HG03432 (cell line): ENCODE results near the gene PTGER1.

Experiments used
- ATAC-seq: cut with Tn5 transposase; IDR thresholded peaks from one replicate; pipeline ENCODE4 v1.9.1; 2021; ENCODE audit warnings: mild to moderate bottlenecking, moderate library complexity; ENCODE audit not compliant: unreplicated experiment

Gene PTGER1

DNA sequence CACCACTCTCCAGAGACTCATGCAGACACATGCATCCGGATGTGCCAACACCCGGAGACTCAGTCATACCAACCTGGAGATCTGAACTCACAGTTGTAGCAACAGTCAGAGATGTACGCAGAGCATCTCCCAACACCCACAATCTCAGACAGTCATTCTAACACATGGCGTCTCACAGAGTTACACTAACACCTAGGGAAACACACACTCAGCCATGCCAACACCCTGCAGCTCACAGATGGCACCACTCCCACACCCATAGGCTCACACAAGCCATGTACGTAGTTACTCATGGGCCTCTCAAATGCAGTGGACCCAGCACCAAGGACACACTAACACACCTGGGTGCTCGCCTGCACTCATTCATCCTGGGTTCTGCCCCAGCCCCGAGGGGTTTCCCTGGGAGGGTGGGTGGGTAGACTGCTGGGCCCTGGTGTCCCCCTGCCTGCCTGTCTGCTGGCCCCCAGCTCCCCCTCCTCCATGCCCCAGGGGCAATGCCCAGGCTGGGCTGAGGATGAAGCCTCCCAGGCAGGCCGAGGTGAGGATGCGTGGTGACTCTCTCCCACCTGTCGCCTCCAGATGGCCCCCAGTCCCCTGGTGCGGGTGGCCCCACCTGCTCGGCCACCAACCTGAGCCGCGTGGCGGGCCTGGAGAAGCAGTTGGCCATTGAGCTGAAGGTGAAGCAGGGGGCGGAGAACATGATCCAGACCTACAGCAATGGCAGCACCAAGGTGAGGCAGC lies 32.1 kb downstream of the PTGER1 start:
- no peak for ATAC-seq

DNA sequence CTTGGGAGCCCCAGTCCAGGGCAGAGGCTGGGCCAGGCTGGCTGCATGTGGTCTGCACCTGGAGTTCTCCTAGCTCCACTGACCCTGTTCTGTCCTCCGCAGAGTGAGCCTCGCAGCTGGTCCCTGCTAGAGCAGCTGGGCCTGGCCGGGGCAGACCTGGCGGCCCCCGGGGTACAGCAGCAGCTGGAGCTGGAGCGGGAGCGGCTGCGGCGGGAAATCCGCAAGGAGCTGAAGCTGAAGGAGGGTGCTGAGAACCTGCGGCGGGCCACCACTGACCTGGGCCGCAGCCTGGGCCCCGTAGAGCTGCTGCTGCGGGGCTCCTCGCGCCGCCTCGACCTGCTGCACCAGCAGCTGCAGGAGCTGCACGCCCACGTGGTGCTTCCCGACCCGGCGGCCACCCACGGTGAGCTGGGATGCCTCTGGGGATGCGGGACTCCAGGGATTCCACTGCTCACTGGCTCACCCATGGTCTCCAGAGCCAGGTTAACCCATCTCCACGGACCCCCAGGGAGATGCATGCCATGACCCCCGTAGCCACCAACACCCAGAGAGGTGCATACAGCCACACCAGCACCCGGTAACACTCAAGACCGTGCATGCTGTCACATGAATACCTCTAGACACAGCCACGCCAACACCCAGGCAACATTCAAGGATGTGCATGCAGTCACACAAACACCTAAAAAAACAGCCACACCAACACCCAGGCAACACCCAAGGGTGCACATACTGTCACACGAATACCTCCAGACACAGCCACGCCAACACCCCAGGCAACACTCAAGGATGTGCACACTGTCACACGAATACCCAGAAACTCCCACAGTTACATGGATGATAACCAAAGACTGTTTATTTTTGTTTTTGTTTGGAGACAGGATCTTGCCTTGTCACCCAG lies 33.9 kb downstream of the PTGER1 start:
- no peak for ATAC-seq

DNA sequence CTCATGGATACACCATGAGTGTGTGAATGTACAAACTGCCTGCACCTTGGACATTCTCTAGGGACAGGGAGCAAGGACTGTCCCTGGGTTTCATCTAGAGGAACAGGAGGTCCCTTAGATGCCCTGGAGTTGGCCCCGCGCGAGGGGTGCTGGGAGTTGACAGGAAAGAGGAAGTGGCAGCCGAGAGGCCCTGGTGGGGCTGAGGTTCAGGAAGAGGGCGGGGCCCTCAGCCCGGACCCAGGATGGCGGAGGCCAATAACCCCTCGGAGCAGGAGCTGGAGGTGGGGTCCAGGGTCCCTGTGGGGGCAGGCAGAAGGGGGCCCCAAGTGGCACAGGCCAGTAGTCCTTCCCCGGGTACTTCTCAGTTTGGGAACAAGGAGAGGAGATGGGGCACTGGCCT lies 35.1 kb downstream of the PTGER1 start:
- peak; percentile 82 for ATAC-seq

DNA sequence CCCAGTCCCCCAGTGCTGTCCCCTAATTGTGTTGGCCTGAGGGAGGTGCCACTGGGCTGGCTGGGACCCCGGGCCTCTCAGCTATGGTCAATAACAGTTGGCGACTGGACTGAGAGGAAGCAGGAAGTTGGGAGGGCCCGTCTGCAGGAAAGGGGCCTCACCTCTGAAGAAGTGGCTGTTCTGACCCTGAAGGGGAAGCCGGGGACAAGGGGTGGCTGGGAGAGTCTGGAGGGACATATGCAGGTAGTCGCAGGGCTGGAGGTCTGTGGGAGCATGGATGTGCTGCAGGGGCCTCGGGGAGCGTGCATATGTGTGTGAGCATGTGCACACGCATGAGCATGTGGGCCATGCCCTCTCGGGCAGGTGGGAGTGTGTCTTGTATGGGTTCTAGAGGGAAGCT lies 36.1 kb downstream of the PTGER1 start:
- no peak for ATAC-seq

DNA sequence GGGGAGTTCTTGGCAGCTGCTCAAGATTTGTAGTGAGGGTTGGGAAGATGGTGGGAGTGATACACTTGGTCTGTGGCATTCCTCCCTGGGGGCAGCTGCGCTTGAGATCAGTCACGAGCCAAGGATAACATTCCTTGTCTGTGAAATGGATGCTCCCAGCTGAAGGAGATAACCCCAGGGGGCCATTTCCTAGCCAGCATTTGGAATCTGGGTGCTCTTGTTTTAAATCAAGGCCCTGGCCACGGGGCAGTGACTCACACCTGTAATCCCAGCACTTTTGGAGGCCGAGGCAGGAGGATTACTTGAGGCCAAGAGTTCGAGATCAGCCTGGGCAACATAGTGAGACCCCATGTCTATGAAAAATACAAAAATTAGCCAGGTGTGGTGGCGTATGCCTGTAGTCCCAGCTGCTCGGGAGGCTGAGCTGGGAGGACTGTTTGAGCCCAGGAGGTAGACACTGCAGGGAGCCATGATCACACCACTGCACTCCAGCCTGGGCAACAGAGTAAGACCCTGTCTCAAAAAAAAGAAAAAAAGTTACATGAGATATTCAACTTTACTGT lies 37.5 kb downstream of the PTGER1 start:
- no peak for ATAC-seq

DNA sequence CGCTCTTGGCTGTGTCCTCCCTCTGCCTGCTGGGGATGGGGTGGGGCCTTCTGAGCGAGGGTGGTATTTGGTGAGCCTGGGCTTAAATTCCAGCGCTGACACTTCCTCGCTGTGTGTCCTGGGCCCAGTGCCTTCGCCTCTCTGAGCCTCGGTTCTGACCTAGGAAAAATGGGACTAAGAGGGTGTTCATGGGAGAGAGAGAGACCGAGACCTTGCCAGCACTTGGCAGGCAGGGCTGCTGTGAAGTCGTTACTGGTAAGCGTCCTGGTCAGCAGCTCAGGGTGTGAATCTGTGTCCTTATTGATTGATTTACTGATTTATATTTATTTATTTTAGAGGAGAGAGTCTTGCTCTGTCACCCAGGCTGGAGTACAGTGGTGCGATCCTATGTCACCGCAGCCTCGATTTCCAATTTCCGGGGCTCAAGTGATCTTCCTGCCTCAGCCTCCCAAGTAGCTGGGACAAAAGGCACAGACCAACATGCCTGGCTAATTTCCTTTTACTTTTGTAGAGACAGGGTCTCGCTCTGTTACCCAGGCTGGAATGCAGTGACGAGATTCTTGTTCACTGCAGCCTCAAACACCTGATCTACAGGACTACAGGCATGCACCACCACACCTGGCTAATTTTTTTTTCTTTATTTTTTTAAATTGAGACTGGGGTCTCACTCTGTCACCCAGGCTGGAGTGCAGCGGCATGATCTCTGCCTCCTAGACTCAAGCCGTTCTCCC lies 39.7 kb downstream of the PTGER1 start:
- ATAC-seq = no peak

DNA sequence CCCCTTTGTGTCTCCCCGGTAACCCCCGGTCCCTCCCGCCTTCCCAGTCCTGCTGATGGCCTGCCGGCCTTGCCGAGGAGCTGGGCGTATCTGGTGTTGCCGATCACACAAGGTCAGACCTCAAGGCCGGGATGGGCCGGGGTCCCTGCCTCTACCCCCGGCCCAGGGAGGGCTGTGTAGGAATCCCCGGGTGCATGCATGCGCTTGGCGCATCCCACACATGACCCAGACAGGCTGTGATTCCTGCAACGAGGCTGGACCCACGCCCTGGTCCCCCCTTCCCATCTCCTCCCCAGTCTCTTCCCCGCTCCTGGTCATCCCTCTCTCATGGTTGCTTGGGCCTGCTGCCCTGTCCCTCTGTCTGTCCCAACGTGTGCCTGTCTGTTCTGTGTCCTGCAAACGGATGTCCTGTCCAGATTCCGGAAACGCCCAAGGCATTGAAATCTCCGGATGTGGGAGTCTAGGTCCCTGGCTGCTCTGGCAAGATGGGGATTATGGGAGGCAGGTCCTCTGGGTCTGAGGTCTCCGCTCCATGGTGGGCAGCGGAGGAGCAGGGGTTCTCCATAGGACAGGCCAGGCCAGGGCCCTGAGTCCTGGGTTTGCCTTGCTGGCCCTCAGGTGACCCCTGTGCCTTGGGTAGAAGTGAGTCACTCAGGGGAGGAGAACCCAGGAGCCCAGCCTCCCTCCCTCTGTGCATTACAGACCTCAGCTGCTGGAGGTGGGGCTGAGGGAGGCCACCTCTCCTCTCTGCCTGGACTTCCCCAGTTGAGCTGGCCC lies 40.4 kb downstream of the PTGER1 start:
- ATAC-seq = no peak

DNA sequence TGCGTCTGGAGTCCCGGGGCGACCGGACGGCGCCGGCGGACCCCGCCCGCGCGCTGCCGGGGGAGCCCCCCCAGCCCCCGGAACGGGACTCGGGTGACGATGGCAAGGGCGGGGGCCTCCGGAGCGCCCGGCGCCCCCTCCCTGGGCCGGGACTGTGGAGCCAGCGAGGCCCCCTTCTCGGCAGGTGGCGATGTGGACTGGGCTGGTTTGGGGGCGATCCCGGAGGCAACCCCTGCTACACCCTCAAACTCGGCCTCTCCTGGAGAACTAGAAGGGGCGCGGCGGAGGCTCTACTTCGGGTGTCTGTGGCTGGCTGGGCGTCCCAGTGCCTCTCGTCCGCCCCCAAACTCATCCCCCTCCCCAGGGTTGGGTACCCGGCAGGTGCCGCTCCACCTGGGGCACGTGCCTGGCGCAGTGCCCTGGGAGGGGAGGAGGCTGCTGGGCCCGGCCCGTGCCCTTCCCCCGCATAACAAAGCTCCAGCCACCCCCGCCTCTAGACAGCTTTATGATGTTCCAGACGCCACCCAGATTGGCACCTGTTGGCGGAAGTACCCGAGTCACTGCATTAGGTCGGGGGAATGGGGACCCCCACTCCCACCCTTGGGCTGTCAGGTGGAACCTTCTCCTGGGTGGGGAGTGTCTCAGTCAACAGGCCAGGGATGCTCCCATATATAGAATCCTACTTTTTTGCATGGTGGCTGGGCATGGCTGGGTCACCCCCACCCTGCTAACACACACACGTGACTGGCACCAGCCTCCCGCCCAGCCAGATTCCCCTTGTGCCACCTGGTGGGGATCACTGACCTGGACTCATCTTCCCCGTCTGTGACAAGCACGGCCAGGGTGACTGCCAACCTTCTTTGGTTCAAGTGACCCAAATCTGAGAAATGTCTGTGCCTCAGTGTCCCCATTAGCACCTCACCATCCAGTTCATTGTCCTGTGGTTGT lies 41.3 kb downstream of the PTGER1 start:
- peak; percentile 24 for ATAC-seq

DNA sequence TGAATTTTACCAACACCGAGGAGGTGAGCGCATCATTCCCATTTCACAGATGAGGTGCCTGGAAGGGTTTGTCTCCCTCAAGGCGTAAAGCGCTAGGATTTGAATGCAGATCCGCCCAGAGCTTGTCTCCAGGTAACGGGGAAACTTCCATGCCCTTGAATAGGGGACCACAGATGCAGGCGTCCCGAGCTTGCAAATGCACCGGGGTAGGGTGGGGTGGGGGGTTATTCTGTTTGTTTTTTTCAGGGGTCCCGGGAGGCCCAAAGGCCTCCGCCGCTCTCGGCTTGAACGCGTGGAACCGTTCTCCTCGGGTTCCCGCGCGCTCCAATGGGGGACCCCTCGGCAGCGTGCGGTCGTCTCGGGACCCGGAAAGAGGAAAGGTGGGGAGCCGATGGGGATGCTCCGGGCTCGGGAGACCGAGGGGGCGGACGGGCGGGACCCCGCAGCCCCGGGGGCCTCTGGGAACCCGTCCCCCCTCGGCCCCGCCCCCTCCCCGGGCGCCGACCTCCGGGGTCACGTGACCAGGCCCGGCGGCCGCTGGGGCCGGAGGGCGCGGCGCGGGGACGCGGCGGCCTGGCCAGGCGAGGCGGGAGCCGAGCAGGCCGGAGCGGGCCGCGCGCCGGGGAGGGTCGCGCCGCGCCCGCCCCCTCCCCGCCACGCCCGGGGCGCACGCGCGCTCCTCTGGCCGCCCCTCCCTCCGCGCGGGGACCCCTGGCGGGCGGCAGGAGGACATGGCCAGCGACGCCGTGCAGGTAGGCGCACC lies 42.2 kb downstream of the PTGER1 start, which contains the start of gene PKN1:
TSS of gene PKN1 (plus strand) at position 516 of the 763 bp plus-strand sequence. CDS start at position 732, 216 bp downstream.
- peak; percentile 62 for ATAC-seq

DNA sequence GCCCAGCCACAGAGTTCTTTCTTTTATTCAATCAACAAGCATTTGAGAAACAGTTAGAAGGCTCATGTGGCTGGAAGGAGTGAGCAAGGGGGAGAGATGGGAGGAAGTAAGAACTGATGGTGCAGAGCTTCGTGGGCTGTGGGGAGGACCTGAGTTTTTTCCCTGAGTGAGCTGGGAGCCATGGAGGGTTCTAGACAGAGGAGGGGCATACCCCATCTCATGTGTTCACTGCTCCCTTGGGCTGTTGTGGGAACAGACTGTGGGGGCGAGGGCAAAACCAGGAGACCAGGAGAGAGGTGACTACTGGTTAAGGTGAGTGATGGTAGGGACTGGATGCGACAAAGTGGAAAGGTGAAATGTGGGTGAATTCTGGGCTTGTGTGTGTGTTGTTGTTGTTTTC lies 44.4 kb downstream of the PTGER1 start:
- no peak for ATAC-seq

DNA sequence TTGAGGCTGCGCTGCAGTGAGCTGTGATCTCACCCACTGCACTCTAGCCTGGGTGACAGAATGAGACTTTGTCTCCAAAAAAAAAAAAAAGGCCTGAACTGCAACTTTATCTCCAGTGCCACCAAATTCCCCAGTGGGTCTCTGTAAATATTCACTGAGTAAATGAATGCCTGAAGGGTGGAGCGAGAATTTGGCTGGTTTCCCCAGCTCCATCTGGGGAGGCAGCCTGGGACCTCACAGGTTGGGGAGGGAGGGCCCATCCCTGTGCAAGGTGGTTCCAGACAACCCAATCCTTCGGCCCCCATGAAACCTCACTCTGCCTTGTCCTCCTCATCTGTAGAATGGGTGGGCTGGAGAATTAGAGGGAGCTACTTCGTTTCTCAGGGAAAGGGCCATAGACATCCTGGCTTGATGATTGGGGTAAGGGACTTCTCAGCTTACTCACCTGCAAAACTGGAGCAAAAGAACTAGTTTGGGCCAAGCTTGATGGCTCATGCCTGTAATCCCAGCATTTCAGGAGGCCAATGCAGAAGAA lies 46.2 kb downstream of the PTGER1 start:
- no peak for ATAC-seq

DNA sequence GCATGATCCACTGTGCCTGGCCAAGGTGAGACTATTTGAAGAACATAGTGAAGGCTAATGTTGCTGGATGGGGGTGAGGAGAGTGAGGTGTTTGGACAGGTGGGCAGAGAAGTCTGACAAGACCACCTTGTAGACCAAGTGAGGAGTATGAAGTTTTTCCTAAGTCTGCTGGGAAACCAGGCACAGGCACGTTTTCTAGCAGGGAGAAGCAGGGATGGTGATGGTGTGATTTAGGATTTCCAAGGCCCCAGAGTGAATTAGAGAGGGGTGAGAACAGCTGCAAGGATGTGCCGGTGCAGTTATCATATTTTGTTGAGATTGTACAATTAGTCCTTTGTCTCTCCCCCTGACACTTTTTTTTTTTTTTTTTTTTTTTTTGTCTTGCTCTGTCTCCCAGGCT lies 47.7 kb downstream of the PTGER1 start:
- ATAC-seq = no peak

DNA sequence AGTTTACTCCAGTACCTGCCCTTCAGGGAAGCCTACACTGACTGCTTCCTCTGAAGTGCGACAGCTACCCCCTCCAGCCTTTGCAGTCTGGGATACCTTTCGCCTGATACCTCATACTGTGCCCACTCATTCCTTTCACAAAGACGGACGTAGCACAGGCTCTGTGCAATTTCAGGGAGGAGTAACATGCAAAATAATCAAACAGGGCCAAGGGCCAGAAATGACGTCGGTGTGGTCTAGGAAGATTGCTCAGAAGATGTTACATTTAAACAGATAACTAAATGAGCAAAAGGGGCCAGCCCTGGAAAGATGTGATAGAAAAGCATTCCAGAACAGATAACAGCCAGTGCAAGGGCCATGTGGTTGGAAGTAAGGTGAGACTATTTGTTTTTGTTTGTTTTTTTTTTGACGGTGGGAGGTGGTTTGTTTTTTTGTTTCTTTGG lies 49.4 kb downstream of the PTGER1 start:
- ATAC-seq = no peak
